OCI-LY1 (cell line): ENCODE measurements around the gene CDPF1.

Experiments
- H2AFZ ChIP-seq: fragments of 200-600 bp; sonication (generic), shearing (Covaris generic); 2 replicates; pipeline ENCODE4 v1.6.0; 2014; ENCODE audit warnings: antibody characterized with exemption, mild to moderate bottlenecking, low read length
- H3F3A ChIP-seq: fragments of 200-600 bp; sonication (generic), shearing (Covaris generic); 2 replicates; pipeline ENCODE4 v1.6.0; 2014; ENCODE audit warnings: mild to moderate bottlenecking, antibody characterized with exemption, low read length, moderate library complexity; ENCODE audit not compliant: insufficient read depth
- H3K27ac ChIP-seq: fragments of 200-600 bp; sonication (generic); 2 replicates; pipeline ENCODE4 v1.5.1; 2014; ENCODE audit warnings: low read length, mixed run types, mild to moderate bottlenecking, low read depth; ENCODE audit not compliant: poor library complexity, severe bottlenecking
- H3K27me3 ChIP-seq: fragments of 200-600 bp; sonication (generic); 2 replicates; pipeline ENCODE4 v1.6.0; 2014; ENCODE audit warnings: antibody characterized with exemption, mild to moderate bottlenecking, low read length, moderate library complexity; ENCODE audit not compliant: insufficient read depth
- H3K36me3 ChIP-seq: fragments of 200-600 bp; sonication (generic); 2 replicates; pipeline ENCODE4 v1.6.1; 2014; ENCODE audit warnings: mild to moderate bottlenecking, antibody characterized with exemption, low read length, moderate library complexity, mixed read lengths; ENCODE audit not compliant: insufficient read depth
- H3K4me1 ChIP-seq: fragments of 200-600 bp; sonication (generic); 2 replicates; pipeline ENCODE4 v1.5.1; 2014; ENCODE audit warnings: mild to moderate bottlenecking, low read length, moderate library complexity; ENCODE audit not compliant: insufficient read depth, severe bottlenecking
- H3K4me2 ChIP-seq: fragments of 200-600 bp; sonication (generic), shearing (Covaris generic); 2 replicates; pipeline ENCODE4 v1.6.1; 2014; ENCODE audit warnings: low read length
- H3K4me3 ChIP-seq: fragments of 200-600 bp; sonication (generic); 2 replicates; pipeline ENCODE4 v1.5.1; 2014; ENCODE audit warnings: low read length, low read depth, mild to moderate bottlenecking, mixed read lengths; ENCODE audit not compliant: poor library complexity, severe bottlenecking
- H3K79me2 ChIP-seq: fragments of 200-600 bp; shearing (Covaris generic); 2 replicates; pipeline ENCODE4 v1.6.1; 2016; ENCODE audit warnings: mixed run types, low read length, mixed read lengths; ENCODE audit not compliant: insufficient read depth
- H3K9ac ChIP-seq: fragments of 200-600 bp; sonication (generic), shearing (Covaris generic); 2 replicates; pipeline ENCODE4 v1.6.1; 2014; ENCODE audit warnings: mild to moderate bottlenecking, low read length, mixed read lengths
- H3K9me2 ChIP-seq: fragments of 200-600 bp; sonication (generic), shearing (Covaris generic); 2 replicates; pipeline ENCODE4 v1.6.1; 2014; ENCODE audit warnings: low read depth, mild to moderate bottlenecking, low read length, mixed read lengths
- H3K9me3 ChIP-seq: fragments of 200-600 bp; shearing (Covaris generic); 2 replicates; pipeline ENCODE4 v1.6.1; 2014; ENCODE audit warnings: low read length, mixed read lengths
- H4K20me1 ChIP-seq: fragments of 200-600 bp; sonication (generic), shearing (Covaris generic); 2 replicates; pipeline ENCODE4 v1.6.0; 2016; ENCODE audit warnings: mild to moderate bottlenecking, low read length; ENCODE audit not compliant: insufficient read depth
- EZH2 ChIP-seq: fragments of 200-600 bp; sonication (generic), shearing (Covaris generic); IDR thresholded peaks from 2 replicates; pipeline ENCODE4 v1.8.0; 2017; ENCODE audit warnings: borderline replicate concordance, mixed run types, mild to moderate bottlenecking, antibody characterized with exemption, low read length, moderate library complexity, mixed read lengths
- TF ChIP-seq, protein P1 (sequence below): fragments of 200-600 bp; sonication (generic), shearing (Covaris generic); IDR thresholded peaks from 2 replicates; pipeline ENCODE4 v1.5.1; 2017; ENCODE audit warnings: mild to moderate bottlenecking, antibody characterized with exemption, low read length, moderate library complexity, mixed read lengths

The CDPF1 gene

DNA sequence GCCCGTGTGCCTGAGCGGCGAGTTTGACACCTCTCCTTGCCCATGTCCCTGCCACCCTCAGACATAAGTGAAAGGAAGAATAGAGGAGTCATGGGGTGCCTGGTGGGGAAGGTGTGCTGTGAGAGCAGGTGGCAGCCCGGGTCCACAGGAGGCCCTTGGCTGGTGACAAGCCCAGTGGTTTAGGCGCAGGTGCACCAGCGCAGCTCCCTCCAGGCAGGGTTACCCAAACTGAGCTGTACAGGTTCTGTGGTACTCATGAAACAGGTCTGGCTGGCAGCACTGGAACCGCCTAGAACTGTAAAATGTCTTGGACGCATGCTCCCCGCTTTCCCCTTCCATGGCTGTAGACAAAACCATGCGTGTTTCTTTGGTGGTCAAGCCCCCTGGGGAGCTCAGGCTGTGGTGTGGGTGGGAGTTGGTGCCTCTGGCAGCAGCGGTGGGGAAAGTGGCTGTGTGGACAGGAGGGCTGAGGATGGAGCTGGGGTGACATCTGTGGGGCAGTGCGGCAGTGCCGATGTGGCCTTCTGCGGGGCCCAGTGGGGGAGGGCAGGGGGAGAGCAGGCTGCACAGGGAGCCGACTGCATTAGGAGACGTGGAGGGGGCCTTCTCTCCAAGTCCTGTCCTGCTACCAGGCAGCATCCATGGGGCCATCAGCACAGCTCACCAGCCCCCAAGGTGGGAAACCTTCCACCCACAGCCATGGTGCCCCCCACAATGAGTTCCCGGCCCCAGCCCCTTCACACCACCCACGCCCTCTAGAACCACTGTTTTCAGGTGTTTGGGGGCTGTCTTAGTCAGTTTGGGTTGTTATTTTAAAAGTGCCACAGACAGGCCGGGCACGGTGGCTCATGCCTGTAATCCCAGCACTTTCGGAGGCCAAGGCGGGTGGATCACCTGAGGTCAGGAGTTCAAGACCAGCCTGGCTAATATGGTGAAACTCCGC, 41.0 kb upstream of the CDPF1 start:
- Histone ChIP-seq H3K79me2 (no peaks in the 10 kb centered on the region), H3K4me3 (no peak overlapping the region), H2AFZ (no peak overlapping the region), H3K9ac (no peak overlapping the region), H3F3A (no peaks in the 10 kb centered on the region), H3K4me1 (peaks cover 36% of the 10 kb centered on the region), H3K36me3 (no peaks in the 10 kb centered on the region; the same call in 1 of the 2 replicates), H3K9me3 (no peaks in the 10 kb centered on the region), H4K20me1 (no peaks in the 10 kb centered on the region), H3K27me3 (no peaks in the 10 kb centered on the region), H3K4me2 (no peak overlapping the region), H3K27ac (no peak overlapping the region), H3K9me2 (no peaks in the 10 kb centered on the region)
- no peak for TF ChIP-seq EZH2
- TF ChIP-seq, protein P1, sequence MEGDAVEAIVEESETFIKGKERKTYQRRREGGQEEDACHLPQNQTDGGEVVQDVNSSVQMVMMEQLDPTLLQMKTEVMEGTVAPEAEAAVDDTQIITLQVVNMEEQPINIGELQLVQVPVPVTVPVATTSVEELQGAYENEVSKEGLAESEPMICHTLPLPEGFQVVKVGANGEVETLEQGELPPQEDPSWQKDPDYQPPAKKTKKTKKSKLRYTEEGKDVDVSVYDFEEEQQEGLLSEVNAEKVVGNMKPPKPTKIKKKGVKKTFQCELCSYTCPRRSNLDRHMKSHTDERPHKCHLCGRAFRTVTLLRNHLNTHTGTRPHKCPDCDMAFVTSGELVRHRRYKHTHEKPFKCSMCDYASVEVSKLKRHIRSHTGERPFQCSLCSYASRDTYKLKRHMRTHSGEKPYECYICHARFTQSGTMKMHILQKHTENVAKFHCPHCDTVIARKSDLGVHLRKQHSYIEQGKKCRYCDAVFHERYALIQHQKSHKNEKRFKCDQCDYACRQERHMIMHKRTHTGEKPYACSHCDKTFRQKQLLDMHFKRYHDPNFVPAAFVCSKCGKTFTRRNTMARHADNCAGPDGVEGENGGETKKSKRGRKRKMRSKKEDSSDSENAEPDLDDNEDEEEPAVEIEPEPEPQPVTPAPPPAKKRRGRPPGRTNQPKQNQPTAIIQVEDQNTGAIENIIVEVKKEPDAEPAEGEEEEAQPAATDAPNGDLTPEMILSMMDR: no peak

DNA sequence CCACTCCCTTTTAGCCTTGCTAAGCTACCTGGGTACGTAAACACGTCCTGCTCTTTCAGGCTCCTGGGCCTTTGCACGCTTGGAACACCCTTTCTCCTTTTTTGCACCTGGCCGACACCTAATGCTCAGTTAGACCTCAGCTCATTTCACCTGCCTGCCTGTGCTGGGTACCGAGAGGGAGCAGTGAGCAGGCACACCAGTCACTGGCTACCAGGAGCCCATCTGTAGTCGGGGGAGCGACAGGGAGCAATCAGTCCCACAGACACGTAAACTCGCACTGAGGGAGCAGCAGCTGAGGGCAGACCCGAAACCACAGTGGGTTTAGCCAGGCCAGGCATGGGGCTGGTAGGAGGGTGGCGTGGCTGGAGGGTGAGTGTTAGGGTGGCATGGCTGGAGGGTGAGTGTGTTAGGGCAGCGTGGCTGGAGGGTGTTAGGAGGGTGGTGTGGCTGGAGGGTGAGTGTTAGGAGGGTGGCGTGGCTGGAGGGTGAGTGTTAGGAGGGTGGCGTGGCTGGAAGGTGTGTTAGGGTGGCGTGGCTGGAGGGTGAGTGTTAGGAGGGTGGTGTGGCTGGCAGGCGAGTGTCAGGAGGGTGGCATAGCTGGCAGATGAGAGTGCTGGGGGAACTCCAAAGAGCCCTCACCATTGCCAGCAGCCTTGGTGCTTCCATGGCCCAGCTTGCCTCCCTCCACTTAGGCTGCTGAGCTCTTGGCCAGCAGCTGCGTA, 40.2 kb upstream of the CDPF1 start:
- H3K4me3 ChIP-seq: no peak overlapping the region
- no peaks in the 10 kb centered on the region for H3K9me2 ChIP-seq
- no peaks in the 10 kb centered on the region for H3K27me3 ChIP-seq
- no peaks in the 10 kb centered on the region for H3F3A ChIP-seq
- no peaks in the 10 kb centered on the region for H3K9me3 ChIP-seq
- H3K4me1 ChIP-seq: peaks cover 27% of the 10 kb centered on the region
- H3K27ac ChIP-seq: no peak overlapping the region
- H3K79me2 ChIP-seq: no peaks in the 10 kb centered on the region
- H3K9ac ChIP-seq: no peak overlapping the region
- no peaks in the 10 kb centered on the region for H4K20me1 ChIP-seq
- no peak overlapping the region for H3K4me2 ChIP-seq
- TF ChIP-seq EZH2: no peak
- TF ChIP-seq, protein P1: no peak
- H3K36me3 ChIP-seq: no peaks in the 10 kb centered on the region; the same call in 1 of the 2 replicates
- H2AFZ ChIP-seq: no peak overlapping the region

DNA sequence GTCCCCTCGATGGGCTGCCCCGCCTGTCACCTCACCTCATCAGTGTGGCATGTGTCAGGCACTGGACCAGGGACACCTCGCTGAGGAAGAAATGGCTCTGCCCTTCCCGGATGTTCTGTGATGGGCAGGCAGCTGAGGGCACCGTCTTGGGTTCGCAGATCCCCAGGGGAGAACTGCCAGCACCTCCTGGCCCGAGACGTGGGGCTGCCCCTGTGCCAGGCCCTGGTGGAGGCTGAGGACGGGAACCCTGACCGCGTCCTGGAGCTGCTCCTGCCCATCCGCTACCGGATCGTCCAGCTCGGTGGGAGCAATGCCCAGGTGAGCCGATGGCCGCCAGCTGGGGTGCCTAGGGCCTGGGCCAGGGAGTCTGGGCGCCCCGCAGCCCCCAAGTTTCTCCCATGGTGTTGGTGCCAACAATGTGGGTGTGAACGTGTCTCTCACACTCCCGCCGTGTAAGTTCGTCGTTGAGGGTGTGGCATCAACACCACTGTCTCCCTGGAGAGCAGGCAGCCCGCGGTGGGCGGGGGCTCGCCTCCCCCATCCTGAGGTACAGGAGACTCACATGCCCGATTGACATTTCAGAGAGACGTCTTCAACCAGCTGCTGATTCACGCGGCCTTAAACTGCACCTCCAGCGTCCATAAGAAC, 39.3 kb upstream of the CDPF1 start:
- TF ChIP-seq, protein P1: no peak
- TF ChIP-seq EZH2: no peak
- Histone ChIP-seq H3K4me3 (no peak overlapping the region), H4K20me1 (no peaks in the 10 kb centered on the region)

More for the DNA sequence above, 39.3 kb upstream of the CDPF1 start:
- Histone ChIP-seq H3K9me3 (no peaks in the 10 kb centered on the region), H3K27ac (no peak overlapping the region), H3K79me2 (no peaks in the 10 kb centered on the region), H3K9ac (no peak overlapping the region), H3F3A (no peaks in the 10 kb centered on the region), H3K4me2 (no peak overlapping the region), H3K4me1 (peaks cover 25% of the 10 kb centered on the region), H3K36me3 (no peaks in the 10 kb centered on the region; the same call in 1 of the 2 replicates), H3K27me3 (no peaks in the 10 kb centered on the region), H3K9me2 (no peaks in the 10 kb centered on the region), H2AFZ (no peak overlapping the region)
